Mesenteric fat pad (tissue), 1 donor: ENCODE measurements around the gene TEN1. TPM values are rescaled to one million over a fixed set of nuclear protein-coding genes. Genes with fewer than 3 reads are reported as not detected.

Experiments used
- total RNA-seq: library from RNA; stranded (reverse); fragmentation: NEBNext Ultra II Directional; extraction: Animal tissue kit (Norgen Biotek cat#: 25700); gene quantifications from one replicate; pipeline ENCODE4 v1.2.1, GENCODE V29; 2021
- donor health status: DM: yes; HTN: yes; CAD: no.

The TEN1 gene
- total RNA-seq, 1 donor from 2014 or later: 17.7 TPM

Other genes with a start within 250 kb of the TEN1 start
- gene GALK1, start 214.0 kb upstream of the TEN1 start, total RNA-seq: 26.4 TPM
- gene UNK, start 194.4 kb upstream of the TEN1 start, total RNA-seq: 24.6 TPM
- gene UNC13D, start 134.8 kb upstream of the TEN1 start, total RNA-seq: 12.8 TPM
- 125 TPM for gene WBP2, start 123.9 kb upstream of the TEN1 start, total RNA-seq
- 35.7 TPM for gene TRIM47, start 100.7 kb upstream of the TEN1 start, total RNA-seq
- gene TRIM65, start 82.3 kb upstream of the TEN1 start, total RNA-seq: 20.9 TPM
- 70.8 TPM for gene MRPL38, start 74.4 kb upstream of the TEN1 start, total RNA-seq
- 5.5 TPM for gene FBF1, start 38.2 kb upstream of the TEN1 start, total RNA-seq
- 148 TPM for gene ACOX1, start 74 bp upstream of the TEN1 start, total RNA-seq
- 4.3 TPM for gene CDK3, start 21.6 kb downstream of the TEN1 start, total RNA-seq
- 0.16 TPM for gene EVPL, start 48.1 kb downstream of the TEN1 start, total RNA-seq
- 69.1 TPM for gene SRP68, start 93.3 kb downstream of the TEN1 start, total RNA-seq
- not detected for gene GALR2, start 95.5 kb downstream of the TEN1 start, total RNA-seq
- gene ZACN, start 99.9 kb downstream of the TEN1 start, total RNA-seq: not detected
- 117 TPM for gene EXOC7, start 124.5 kb downstream of the TEN1 start, total RNA-seq
- 0.16 TPM for gene FOXJ1, start 162.0 kb downstream of the TEN1 start, total RNA-seq